Right ventricle myocardium superior (tissue), 1 donor: ENCODE data around the gene HIRA. TPM values are rescaled to one million over a fixed set of nuclear protein-coding genes. Genes with fewer than 3 reads are reported as not detected.

ENCODE experiments used
- ATAC-seq: fragments of 200-7000 bp; cut with Tn5 transposase; one replicate; pipeline ENCODE4 v1.9.1; 2020; ENCODE audit warnings: mild to moderate bottlenecking; ENCODE audit not compliant: poor library complexity
- DNase-seq: peaks from one replicate; pipeline ENCODE4 v3.0.0-alpha.2; 2020
- intact Hi-C: fragments of 100-400 bp; cut with DNase I; formaldehyde crosslinking; loops from one replicate; pipeline ENCODE4 v1.11.2; 2022
- total RNA-seq: library from RNA; stranded (reverse); fragmentation: NEBNext Ultra II Directional; extraction: Animal tissue kit (Norgen Biotek cat#: 25700); gene quantifications from one replicate; pipeline ENCODE4 v1.2.1, GENCODE V29; 2021
- donor health status: DM: no; HTN: yes; CAD: no; lungs with severe emphysema.

HIRA gene
- total RNA-seq, 1 donor from 2014 or later, result 18.2 TPM

DNA sequence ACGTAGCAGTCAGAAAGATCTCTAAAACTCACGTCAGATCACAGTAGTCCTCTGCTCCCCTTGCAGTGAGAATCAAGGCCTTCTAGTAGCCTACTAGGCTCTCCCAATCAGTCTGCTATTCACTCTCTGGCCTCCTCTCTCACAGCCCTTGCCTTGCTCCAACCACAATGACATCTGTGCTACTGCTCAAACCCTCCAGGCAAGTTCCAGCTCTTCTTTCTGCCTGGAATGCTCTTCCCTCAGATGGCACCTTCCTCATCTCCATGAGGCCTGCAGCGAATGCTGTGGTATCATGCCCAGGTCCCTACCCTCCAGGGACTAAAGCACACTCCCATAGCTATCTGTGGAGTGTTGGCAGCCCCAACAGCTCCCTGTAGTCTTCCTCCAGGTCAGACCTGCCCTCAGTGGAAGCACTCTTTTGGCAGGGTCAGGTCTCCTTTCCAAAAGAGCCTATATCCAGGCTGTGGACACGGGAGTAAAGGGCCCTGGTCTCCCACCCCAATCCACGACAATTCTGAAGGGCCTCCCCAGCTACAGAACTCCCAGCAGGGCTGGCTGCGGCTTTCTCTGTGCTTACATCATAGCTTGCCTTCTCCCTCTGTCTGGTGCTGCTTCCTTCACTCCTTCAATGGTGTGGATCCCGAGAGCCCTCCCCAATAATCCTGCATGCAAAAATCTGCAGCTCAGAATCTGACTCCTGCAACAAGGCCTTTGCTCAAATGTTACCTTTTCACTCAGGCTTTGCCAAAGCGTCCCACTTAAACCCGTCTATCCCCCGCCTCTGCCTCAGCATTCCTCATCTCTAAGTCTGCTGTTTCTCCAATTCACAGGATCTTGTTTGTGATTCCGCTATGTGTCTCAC, 8.9 kb downstream of the HIRA start:
- no peak for ATAC-seq

DNA sequence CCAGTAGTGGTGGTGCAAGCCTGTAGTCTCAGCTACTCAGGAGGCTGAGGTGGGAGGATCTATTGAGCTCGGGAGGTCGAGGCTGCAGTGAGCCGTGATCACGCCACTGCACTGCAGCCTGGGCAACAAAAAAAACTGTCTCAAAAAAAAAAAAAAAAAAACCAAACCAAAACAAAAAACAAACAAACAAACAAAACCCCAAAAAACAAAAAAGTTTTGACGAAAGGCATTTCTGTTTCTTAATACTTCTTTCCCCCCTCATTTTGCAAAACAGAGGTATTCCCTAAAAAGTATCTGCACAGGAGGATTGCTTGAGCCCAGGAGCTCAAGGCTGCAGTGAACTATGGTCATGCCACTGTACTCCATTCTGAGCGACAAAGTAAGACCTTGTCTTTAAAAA, 11.2 kb downstream of the HIRA start:
- intact Hi-C loops, result no loop called here
- no peak for DNase-seq
- ATAC-seq, result no peak

More for the DNA sequence above, 8.9 kb downstream of the HIRA start:
- intact Hi-C loops, result no loop called here
- DNase-seq, result no peak

DNA sequence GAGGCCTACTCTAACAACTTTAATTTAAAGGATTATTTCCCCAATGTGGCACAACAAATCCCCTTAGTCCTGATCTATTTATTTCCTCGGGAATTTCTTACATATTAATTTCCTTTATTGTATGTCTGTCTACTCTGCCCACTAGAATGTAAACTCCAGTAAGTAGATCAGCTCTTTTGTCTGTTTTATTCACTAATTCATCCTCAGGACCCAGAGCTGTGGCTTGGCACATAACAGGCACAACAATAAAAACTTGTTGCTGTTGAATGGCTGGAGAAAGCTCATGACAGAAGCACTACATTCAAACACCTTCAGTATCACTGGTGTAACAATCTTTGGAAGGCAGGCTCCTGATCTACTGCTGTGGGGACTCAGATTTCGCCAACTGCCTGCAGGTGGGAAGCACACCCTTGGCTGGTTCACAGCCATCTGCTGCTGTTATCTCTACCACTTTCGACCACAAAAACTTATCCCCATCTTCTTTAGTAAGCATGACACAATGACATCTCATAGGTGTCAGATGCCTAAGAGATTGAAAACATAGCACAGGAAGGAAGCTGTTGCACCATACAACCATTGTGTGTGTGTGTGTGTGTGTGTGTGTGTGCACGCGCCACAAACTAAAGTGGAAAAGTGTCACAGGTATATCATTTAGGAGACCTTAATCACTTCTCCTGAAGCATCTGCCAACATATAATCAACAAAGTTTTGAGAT, 11.9 kb downstream of the HIRA start:
- DNase-seq (no peak), ATAC-seq (peak; percentile 43)
- intact Hi-C loops, result no loop called here

DNA sequence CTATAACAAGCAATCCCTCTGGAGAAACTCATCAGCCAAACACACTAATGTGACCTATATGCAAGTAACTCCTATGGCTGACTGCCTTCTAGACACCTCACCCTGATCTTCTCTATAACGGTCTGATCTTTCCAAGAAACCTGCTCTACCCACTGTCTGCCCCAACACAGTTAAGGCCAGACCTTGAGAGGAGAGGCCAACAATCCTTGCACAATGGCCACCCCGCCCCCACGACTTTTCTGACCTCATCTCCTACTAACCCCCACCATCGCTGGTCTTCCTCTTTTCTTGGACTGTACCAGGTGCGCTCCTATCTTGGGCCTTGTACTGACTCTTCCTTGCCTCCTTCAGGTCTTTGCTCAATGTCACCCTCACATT, 12.5 kb downstream of the HIRA start:
- intact Hi-C loops, result no loop called here

DNA sequence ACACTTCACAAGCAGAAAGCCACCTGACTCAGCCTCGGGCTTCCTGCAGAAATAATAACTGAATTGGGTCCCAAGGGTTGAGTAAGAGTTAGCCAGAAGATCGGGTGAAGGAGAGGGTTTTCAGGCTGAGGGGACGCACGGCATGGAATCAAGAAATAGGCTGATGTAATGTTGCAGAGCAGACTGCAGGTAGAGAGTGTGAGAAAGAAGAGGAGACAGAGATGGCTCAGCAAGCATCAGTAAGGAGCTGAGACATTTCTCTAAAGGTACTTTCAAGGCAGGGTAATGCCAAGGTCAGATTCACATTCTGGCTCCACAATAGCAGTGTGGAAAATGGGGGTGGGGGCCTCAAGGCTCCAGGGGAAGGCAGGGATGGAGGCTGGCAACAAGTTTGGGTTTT, 18.6 kb downstream of the HIRA start:
- ATAC-seq (no peak), DNase-seq (no peak)
- intact Hi-C loops, result no loop called here

More for the DNA sequence above, 12.5 kb downstream of the HIRA start:
- DNase-seq (peak; percentile 51), ATAC-seq (no peak)

DNA sequence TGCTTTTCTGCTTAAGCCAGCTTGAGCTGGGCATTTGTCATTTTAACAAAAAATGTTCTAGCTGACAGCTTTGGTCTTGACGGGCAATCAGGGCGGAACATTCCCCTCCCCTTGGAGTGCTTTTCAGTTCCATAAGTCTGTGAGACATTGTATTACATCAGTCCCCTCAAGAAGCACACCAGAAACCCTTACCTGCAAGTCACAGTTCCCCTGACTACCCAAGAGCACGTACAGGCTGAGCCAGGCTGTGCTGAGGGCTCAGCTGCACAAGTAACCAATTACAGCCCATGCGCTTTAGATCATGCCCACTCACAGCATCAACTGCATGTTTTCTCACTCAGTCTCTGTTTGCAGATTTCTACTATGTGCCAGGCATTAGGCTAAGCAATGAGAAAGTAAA, 19.1 kb downstream of the HIRA start:
- DNase-seq (no peak), ATAC-seq (no peak)
- intact Hi-C loops, result no loop called here

DNA sequence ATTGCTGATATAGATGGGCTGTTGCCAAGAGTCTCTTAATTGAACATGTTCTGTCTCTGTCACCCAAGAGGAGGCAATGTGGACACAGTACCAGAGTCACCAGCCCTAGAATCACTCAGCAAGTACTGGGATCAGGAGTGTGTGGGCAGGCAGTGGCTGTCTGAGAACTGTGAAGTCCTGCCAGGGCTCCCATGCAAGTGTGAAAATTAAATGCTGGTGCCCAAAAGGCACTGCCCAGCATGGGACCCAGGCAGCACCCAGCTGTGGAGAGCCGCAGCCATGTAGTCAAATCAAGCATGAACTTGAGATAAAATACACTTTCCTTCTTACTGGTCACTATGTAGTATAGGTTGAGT, 19.9 kb downstream of the HIRA start:
- ATAC-seq, result peak; percentile 54
- no peak for DNase-seq
- intact Hi-C loops, result no loop called here

DNA sequence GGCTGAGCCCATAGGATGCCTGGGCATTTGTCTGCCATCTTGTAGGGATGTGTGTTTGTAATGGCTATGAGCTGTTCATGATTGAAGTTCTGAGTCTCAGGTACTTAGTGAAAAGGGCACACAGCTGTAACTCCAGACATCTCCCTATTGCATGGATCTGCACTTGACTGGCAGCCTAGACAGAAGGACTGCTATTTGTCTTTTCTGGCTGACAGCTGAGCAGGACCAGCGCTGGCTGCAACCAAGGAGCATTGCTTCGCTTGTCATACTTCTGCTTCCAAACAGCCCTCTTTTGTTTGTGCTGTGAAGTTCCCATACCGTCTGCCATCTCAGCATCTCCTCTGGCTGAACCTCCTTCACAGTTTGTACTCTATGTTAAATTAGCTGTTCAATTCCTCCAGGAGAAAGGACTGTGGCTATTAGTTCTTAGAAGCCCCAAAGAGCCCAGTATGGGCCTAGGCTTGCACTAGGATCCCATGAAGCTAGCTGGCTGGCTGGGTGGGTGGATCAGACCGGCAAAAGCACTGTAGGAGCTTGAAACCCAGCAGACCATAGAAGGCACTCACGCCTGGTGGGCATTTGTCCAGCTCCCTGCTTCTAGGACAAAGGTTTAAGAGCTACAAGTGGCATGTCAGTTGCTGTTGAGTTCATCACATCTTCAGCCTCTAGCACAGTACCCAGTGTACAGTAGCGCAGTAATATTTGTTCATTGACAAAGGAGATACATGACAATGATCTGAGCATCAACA, 20.4 kb downstream of the HIRA start:
- peak; percentile 58 for DNase-seq
- peak; percentile 76 for ATAC-seq
- intact Hi-C loops, result no loop called here

DNA sequence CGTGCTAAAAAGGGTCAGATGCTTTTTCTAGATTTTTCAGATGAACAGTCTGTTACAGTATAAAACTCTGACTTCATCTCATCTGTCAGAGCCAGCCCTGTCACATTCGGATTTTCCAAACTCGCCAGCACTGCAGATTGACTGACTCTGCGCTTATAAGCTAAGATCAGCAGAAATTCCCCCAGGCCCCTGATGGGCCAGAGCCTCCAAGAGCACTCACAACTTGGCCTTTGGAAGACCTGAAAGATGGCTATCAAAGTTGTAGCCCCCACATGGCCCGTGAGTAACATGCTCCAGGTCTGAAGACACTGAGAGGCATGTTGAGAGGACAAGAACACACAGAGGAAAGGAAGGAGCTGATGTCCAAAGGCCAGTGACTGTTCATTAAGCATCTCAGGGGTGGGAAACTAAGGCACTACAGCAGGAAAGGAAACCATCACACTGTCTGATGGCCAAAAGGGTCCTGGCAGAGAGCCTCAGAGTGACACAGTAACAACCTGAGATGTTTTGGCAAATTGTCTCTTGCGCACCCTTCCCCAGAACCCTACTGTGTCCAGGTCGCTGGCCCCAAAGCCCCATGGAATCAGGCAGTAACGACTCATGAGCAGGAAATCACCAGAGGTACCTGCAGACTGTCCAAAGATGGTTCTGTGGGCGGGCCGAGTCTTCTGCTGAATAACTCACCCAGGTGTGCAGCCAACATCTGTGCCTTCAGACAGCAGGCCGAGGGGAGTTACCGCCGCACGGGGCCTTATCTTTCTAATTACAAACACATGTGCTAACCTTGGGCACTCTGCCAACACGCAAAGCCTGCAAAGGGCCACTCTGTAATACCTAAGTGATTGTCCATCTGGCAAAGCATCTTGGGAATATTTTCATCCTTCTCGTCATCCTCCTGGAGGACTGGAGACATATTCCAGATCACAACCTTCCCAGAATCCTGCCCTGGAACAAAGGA, 23.6 kb downstream of the HIRA start:
- intact Hi-C loops, result no loop called here
- DNase-seq (no peak), ATAC-seq (peak; percentile 33)

DNA sequence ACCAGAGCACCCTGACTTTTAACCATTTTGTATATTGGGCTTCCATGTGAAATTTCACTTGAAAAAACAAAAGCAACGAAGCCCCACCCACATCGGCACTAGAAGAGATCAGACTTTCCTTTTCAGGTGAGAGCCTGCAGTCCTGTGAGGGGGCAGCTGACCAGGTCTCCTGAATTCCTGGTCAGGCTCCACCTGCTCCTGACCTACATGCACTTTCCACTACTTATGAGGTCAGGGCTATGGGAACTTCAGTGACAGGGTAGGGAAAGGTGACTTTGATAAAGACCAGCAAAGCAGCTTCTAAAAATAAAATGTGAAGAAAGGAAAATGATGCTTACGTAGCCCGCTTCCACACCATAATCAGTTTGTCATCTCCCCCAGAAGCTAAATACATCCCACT, 24.7 kb downstream of the HIRA start:
- peak; percentile 71 for ATAC-seq
- intact Hi-C loops, result no loop called here
- DNase-seq, result no peak

DNA sequence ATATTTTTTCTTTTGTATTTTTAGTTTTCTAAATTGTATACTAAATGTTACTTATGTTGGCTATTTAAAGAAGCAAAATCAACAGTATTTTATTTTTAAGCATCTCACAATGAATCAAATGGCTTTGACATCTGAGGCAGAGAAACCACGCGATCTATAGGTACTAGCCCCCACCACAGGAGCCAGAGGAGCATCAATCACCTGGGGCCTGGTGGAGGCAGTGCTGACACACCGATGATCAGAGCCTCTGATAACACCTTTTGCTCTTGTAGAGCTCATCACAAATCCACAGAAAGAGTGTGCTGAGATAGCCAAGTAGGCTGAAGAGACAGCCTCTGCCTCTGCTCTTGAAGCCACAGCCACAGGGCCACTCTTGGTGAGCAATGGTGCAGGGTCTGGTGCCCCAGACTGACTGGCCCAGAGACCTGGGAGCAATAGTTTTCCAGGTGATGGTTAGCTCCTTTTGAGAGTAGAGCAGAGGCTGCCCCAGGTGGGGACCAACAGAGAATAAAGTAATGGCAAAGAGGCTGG, 25.2 kb downstream of the HIRA start:
- ATAC-seq (no peak), DNase-seq (no peak)
- intact Hi-C loops, result no loop called here

DNA sequence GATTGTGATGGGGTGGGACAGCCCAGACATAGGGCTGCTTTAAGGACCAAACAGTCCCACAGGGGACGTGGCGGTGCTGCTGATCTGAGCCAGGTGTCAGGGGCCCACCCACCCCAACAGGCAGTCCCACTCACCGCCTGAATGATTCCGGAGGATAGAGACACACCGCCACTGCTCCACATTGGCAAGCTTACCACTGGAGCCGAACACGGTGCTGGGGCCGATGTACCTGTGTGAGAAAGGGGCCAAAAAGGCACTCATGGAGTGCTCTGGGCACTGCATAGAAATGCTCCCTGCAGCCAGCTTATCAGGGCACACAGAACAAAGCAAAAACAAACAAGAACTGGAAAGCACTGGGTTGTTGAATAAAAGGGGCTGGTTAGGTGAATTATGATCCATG, 25.9 kb downstream of the HIRA start:
- DNase-seq (no peak), ATAC-seq (no peak)
- intact Hi-C loops, result no loop called here

DNA sequence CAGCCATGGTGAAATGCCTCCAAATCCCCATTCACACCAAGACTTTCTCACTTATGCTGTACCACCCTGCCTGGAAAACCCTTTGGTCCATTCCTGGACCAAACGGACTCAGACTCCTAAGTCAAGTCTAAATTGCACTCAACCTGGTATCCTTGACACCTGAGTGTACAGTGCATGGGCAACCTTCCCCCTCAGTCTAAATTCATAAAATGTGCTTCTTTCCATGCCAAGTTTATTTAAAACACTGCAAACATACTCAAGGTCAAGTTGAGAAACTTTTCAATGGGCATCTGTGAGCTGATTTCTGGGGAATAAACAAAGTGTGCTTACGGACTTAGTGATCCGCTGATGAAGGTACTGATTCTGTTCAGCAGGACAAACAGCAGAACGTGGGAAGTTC, 26.4 kb downstream of the HIRA start:
- intact Hi-C loops, result no loop called here
- DNase-seq, result no peak
- no peak for ATAC-seq

DNA sequence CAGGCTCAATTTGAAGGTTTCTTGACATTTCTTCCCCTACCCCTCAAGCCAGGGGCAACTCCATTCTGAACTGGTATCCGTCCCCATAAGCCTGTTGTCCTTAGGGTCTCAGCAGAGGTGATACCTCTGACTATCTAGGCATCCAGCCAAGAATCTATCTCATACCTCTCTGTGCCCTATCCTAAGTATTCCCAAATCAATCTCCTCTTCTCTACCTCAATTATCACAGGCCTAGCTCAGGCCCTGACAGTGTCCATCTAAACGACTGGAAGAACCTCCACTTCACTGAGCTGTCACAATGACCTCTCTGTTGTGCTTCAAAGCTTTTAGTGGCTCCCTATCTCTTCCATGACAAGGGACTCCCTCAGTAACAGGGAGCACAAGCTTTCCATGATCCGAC, 26.9 kb downstream of the HIRA start:
- DNase-seq (no peak), ATAC-seq (no peak)
- intact Hi-C loops, result no loop called here

DNA sequence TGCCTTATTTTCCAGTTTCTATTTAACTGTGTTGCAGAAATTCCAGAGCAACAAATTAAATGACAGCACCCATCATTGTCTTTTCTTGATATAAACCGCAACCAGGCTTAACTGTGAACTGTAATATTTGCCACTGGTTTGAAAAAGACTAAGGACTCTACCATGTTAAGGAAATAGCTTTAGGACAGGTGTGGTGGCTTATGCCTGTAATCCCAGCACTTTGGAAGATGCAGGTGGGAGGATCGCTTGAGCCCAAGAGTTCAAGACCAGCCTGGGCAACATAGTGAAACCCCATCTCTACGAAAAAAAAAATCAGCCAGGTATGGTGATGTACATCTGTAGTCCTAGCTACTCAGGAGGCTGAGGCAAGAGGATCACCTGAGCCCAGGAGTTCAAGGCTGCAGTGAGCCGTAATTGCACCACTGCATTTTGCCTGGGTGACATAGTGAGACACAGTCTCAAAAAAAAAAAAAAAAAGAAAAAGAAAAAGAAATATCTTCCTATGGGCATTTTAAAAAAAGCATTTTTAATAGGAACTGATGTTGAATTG, 28.8 kb downstream of the HIRA start:
- intact Hi-C loops, result no loop called here
- ATAC-seq, result no peak
- no peak for DNase-seq

DNA sequence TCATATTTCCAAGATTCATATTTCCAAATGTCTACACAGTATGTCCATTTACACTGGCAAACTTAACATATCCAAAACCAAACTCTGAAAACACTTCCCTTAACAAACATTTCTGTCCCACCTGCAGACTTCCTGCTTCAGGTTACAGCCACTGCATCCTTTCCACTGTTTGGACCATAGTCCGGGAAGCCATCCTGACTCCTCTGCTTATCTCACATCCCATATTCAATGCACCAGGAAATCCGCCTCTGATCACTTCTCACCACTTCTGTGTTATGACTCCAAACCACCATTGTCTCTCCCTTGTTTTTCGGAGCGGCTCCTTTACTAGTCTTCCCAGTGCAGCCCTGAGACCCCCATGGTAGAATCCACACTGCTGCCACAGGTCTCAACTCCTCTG, 30.1 kb downstream of the HIRA start:
- ATAC-seq, result no peak
- intact Hi-C loops, result no loop called here
- DNase-seq, result no peak

DNA sequence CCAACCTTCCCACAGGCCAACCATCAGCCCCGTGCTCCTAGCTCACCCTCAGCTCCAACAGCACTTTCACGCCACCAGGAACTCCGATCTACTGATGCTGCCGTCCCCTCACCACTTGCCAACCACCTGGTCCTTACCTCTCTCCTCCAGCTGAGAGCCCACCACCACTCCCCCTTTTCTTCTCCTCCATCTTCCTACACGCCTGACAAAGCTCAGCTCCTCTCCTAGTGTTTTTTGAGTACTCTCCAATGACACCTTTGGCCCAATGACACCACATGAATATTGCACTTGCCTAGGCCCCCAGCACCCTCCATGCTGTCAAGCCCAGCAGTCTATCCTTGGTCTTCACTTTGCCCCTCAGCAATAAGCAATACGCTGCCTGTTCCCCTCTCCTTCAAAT, 30.7 kb downstream of the HIRA start:
- ATAC-seq (no peak), DNase-seq (no peak)
- intact Hi-C loops, result no loop called here

DNA sequence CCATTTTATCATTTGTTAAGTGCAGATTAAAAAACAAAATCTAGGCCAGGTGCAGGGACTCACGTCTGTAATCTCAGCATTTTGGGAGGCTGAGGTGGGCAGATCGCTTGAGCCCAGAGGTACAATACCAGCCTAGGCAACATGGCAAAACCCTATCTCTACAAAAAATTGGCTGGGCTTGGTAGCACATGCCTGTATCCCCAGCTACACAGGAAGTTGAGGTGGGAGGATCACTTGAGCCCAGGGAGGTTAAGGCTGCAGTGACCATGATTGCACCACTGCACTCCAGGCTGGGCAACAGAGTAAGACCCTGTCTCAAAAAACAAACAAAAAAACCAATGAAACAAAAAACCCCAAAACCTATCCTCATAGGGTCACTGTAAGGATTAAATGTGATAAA, 32.9 kb downstream of the HIRA start:
- intact Hi-C loops, result no loop called here
- ATAC-seq, result no peak
- DNase-seq, result no peak
